Measurements from ENCODE around the gene CACNB4.

DNA sequence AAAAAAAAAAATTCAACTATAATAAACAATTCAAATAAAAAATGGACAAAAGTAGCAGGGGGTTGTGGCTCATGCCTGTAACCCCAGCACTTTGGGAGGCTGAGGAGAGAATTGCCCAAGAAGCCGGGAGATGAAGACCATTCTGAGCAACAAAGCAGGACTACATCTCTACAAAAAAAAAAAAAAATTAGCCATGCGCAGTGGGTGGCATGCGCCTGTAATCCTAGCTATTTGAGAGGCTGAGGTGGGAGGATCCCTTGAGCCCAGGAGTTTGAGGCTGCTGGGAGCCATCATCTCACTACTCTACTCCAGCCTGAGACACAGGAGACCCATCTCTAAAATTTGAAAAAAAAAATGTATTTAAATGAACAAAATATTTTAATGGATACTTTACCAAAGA, 4.4 kb upstream of the CACNB4 start:
- TF ChIP-seq POLR2A (IDR thresholded peaks at IDR 0.05) = no peak
- TF ChIP-seq, protein P1, sequence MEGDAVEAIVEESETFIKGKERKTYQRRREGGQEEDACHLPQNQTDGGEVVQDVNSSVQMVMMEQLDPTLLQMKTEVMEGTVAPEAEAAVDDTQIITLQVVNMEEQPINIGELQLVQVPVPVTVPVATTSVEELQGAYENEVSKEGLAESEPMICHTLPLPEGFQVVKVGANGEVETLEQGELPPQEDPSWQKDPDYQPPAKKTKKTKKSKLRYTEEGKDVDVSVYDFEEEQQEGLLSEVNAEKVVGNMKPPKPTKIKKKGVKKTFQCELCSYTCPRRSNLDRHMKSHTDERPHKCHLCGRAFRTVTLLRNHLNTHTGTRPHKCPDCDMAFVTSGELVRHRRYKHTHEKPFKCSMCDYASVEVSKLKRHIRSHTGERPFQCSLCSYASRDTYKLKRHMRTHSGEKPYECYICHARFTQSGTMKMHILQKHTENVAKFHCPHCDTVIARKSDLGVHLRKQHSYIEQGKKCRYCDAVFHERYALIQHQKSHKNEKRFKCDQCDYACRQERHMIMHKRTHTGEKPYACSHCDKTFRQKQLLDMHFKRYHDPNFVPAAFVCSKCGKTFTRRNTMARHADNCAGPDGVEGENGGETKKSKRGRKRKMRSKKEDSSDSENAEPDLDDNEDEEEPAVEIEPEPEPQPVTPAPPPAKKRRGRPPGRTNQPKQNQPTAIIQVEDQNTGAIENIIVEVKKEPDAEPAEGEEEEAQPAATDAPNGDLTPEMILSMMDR (IDR thresholded peaks at IDR 0.05 in 8 of 11, conservative IDR thresholded peaks at IDR 0.05 in 3 of 11) = no peak
